Endodermal cell (in vitro differentiated cells): Measurements from ENCODE around the gene AP4B1. TPM values are rescaled to one million over a fixed set of nuclear protein-coding genes. Genes with fewer than 3 reads are reported as not detected.

Experiments
- DNase-seq: peaks from one replicate; pipeline ENCODE4 v3.0.0-alpha.2; 2017
- H3K27ac ChIP-seq: 2 replicates; pipeline ENCODE4 v1.5.1; 2013; ENCODE audit warnings: mild to moderate bottlenecking, low read depth, low read length, moderate library complexity
- H3K27me3 ChIP-seq: 2 replicates; pipeline ENCODE4 v1.6.1; 2013; ENCODE audit warnings: mild to moderate bottlenecking, low read length, moderate library complexity; ENCODE audit not compliant: insufficient read depth, control insufficient read depth, poor library complexity, severe bottlenecking
- H3K36me3 ChIP-seq: 2 replicates; pipeline ENCODE4 v1.7.0; 2013; ENCODE audit warnings: mild to moderate bottlenecking, low read length, moderate library complexity; ENCODE audit not compliant: control insufficient read depth, insufficient read depth
- H3K4me1 ChIP-seq: one replicate; pipeline ENCODE4 v1.7.0; 2013; ENCODE audit warnings: low read length; ENCODE audit not compliant: control insufficient read depth, insufficient read depth
- H3K4me3 ChIP-seq: 2 replicates; pipeline ENCODE4 v1.5.1; 2013; ENCODE audit warnings: mild to moderate bottlenecking, low read length, moderate library complexity
- H3K9ac ChIP-seq: 2 replicates; pipeline ENCODE4 v1.6.1; 2013; ENCODE audit warnings: mild to moderate bottlenecking, low read length, moderate library complexity; ENCODE audit not compliant: poor library complexity, severe bottlenecking; ENCODE audit errors: extremely low read depth
- H3K9me3 ChIP-seq: 2 replicates; pipeline ENCODE4 v1.6.1; 2013; ENCODE audit warnings: mild to moderate bottlenecking, low read length, moderate library complexity; ENCODE audit not compliant: control insufficient read depth
- H3K27ac Mint-ChIP-seq: 2 replicates; pipeline ENCODE4 v1.8.0; 2020; ENCODE audit warnings: mixed read lengths
- H3K27me3 Mint-ChIP-seq: 2 replicates; pipeline ENCODE4 v1.8.0; 2021; ENCODE audit warnings: mild to moderate bottlenecking, mixed read lengths; ENCODE audit not compliant: insufficient read depth
- H3K36me3 Mint-ChIP-seq: 2 replicates; pipeline ENCODE4 v1.8.0; 2020; ENCODE audit warnings: low read depth, mixed read lengths
- H3K4me1 Mint-ChIP-seq: 2 replicates; pipeline ENCODE4 v1.8.0; 2020; ENCODE audit warnings: mixed read lengths
- H3K4me3 Mint-ChIP-seq: 2 replicates; pipeline ENCODE4 v1.8.0; 2020; ENCODE audit warnings: mild to moderate bottlenecking, moderate library complexity, mixed read lengths
- H3K9me3 Mint-ChIP-seq: 2 replicates; pipeline ENCODE4 v1.8.0; 2020; ENCODE audit warnings: mild to moderate bottlenecking, mixed read lengths
- CTCF ChIP-seq: fragments of 200-600 bp; sonication (generic); conservative IDR thresholded peaks from 2 replicates; pipeline ENCODE4 v1.5.0; 2021; ENCODE audit warnings: antibody characterized with exemption, mild to moderate bottlenecking
- WGBS, 2 experiments: methylation state at CpG; one replicate each; pipeline versions ENCODE4 v1.1.5 to v1.1.7; 2013; ENCODE audit warnings: missing lambda C conversion rate in 2 of 2, mixed read lengths in 1 of 2; ENCODE audit not compliant: insufficient coverage in 1 of 2, insufficient read length in 1 of 2; 5-methylcytosine and 5-hydroxymethylcytosine counted together
- total RNA-seq, 2 donors: library from RNA; stranded (reverse); fragmentation: NEBNext Ultra II Directional in 1 of 2; extraction: Animal tissue kit (Norgen Biotek cat#: 25700) in 1 of 2; gene quantifications; 2 replicates in 1 of 2; 3 replicates in 1 of 2; pipeline ENCODE4 v1.2.1, GENCODE V29; 2021

AP4B1 gene
- total RNA-seq, 2 donors from 2014 or later: 9.6 to 14.7 TPM

- no peaks in the 10 kb centered on the region for H3K4me1 ChIP-seq
- Mint-ChIP-seq H3K27me3 (no peaks in the 10 kb centered on the region), H3K27ac (no peak overlapping the region), H3K36me3 (no peaks in the 10 kb centered on the region), H3K4me3 (no peak overlapping the region), H3K4me1 (peaks cover 4% of the 10 kb centered on the region), H3K9me3 (no peaks in the 10 kb centered on the region)
- 90 to 93% methylated on average over 13 to 17 of the region's 17 CpGs for WGBS, 2 experiments
- no peaks in the 10 kb centered on the region for H3K36me3 ChIP-seq
- no peak for DNase-seq
- H3K27ac ChIP-seq: no peak overlapping the region
- no peak overlapping the region for H3K4me3 ChIP-seq
- no peak overlapping the region for H3K9ac ChIP-seq
- no peaks in the 10 kb centered on the region for H3K9me3 ChIP-seq
- no peaks in the 10 kb centered on the region for H3K27me3 ChIP-seq
- TF ChIP-seq CTCF: no peak
Measured at GRCh38 chr1:113886417-113887401, 17.9 kb downstream of the AP4B1 start.

GRCh38 chr1:113881661-113882060, 22.9 kb downstream of the AP4B1 start:
- Mint-ChIP-seq H3K4me3 (no peak overlapping the region), H3K27me3 (no peaks in the 10 kb centered on the region), H3K4me1 (peaks cover 29% of the 10 kb centered on the region), H3K9me3 (no peaks in the 10 kb centered on the region), H3K36me3 (no peaks in the 10 kb centered on the region), H3K27ac (no peak overlapping the region)
- H3K36me3 ChIP-seq: no peaks in the 10 kb centered on the region
- no peak overlapping the region for H3K9ac ChIP-seq
- WGBS, 2 experiments: 92 to 100% methylated on average over 2 of the region's 2 CpGs
- H3K27ac ChIP-seq: no peak overlapping the region
- TF ChIP-seq CTCF: no peak
- no peaks in the 10 kb centered on the region for H3K9me3 ChIP-seq
- no peak for DNase-seq
- no peak overlapping the region for H3K4me3 ChIP-seq
- H3K4me1 ChIP-seq: no peaks in the 10 kb centered on the region
- H3K27me3 ChIP-seq: no peaks in the 10 kb centered on the region

- no peak for TF ChIP-seq CTCF
- H3K9me3 Mint-ChIP-seq: no peaks in the 10 kb centered on the region
- no peak overlapping the region for H3K4me3 Mint-ChIP-seq
- no peak overlapping the region for H3K27ac Mint-ChIP-seq
- no peaks in the 10 kb centered on the region for H3K27me3 Mint-ChIP-seq
- Histone ChIP-seq H3K4me1 (no peaks in the 10 kb centered on the region), H3K9me3 (no peaks in the 10 kb centered on the region), H3K27ac (no peak overlapping the region), H3K36me3 (no peaks in the 10 kb centered on the region), H3K9ac (no peak overlapping the region), H3K4me3 (no peak overlapping the region), H3K27me3 (no peaks in the 10 kb centered on the region)
- WGBS, 2 experiments: 80 to 97% methylated on average over 1 to 4 of the region's 4 CpGs
- no peaks in the 10 kb centered on the region for H3K36me3 Mint-ChIP-seq
- peaks cover 29% of the 10 kb centered on the region for H3K4me1 Mint-ChIP-seq
- DNase-seq: no peak
Measured at GRCh38 chr1:113879739-113880038, 24.9 kb downstream of the AP4B1 start.
